GM21717 (cell line): Measurements from ENCODE around the gene ZBTB44.

Experiments
- ATAC-seq: cut with Tn5 transposase; IDR thresholded peaks from one replicate; pipeline ENCODE4 v1.9.1; 2021; ENCODE audit warnings: mild to moderate bottlenecking, moderate library complexity; ENCODE audit not compliant: unreplicated experiment

Gene ZBTB44

DNA sequence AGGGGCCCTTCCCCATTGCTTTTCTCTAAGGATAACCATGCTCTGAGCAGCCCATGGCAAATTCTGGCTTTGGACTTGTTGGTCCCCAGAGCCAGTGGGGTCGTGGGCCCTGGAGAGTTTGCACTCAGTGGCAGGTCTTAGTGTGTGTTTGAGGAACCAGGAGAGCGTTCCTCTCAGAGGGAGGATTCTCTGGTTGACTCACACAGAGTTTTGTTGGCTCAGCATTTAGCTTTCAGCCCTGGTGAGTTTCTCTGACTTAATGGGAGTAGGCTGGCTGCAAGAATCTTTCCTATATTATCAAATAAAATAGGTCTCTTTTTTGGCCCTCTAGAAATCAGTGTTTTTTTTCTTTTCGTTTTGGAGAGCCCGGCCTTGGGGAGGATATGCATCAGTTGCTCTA is 134.2 kb downstream of the ZBTB44 start:
- no peak for ATAC-seq

DNA sequence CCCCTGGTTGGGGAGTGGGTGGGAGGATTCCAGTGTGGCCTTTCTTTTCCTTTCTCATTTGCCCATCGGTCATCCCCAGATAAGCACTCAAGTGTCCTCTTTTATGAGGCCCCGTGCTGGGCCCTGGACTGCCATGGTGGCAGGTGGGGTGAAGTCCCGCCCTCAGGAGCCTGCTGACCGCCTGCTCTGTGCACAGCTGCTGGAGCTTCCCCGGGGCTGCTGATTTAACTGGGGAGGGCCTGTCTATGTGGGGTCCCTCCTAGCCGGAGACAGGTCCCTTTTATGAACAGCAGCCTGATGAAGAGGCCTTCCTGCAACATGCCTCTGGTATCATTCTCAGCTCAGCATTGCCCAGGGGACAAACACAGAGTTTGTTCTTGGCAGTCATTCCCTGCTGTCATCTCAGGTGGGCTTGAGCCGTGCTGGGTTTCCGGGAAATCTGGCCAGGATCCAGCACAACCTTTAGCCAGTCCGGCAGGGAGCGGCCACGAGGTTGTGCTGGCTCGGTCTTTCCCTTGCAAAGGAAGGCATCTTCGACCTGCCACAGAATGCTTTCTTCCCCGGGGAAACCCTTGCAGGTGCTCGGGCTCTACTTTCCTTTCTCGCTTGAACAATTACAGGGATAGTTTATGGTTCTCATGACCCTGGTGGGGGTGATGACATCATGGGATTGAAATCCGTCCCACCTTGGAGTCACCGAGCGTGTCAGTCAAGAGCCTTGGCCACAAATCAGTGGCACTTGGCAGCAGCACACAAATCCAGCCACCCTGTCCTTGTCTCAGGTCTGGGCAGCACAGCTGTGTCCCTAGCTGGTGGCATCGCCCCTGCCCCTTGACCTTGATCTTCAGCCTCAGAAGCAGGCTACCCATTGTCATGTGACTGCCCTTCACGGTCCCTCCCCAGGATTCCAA is 135.1 kb downstream of the ZBTB44 start:
- no peak for ATAC-seq

DNA sequence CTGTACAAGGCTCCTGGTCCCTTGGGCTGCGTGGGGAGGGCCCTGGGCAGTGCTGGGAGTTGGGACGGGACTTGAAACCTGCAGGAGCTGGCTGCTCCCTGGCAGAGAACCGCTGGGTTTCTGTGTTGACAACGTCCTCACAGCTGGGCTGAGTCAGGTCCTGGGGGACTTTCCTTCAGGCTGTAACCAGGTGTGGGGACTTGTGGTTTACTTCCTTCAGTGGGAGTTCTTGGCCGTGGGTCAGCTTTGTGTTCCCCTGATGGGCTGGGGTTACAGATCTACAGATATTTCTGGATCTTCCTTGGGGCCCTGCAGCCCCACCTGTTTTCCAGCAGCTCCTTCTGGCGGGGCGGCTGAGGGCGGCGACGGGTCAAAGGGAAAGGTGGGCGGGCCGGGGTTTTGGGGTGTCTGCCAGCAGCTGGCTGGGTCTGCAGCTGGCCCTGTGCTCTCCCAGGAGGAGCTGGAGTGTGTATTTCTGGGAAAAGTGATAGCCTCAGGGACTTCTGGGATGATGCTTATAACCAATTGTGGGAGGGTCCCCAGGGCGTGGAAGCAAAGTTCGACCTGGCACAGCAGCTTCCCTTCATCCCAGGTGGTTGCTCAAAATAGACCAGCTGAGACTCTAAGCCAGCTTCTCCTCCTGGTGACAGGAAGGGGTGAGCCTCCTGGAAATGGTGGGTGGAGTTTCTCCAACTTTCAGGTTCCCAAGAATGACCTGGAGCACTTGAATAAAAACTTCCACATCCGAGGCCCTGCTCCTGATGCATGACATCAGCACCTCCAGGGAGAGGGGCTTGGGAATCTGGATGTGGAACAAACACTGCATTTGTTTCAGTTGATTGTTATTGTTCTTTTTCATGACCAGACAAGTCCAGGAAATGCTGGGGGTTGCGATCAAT is 136.0 kb downstream of the ZBTB44 start:
- ATAC-seq = no peak

DNA sequence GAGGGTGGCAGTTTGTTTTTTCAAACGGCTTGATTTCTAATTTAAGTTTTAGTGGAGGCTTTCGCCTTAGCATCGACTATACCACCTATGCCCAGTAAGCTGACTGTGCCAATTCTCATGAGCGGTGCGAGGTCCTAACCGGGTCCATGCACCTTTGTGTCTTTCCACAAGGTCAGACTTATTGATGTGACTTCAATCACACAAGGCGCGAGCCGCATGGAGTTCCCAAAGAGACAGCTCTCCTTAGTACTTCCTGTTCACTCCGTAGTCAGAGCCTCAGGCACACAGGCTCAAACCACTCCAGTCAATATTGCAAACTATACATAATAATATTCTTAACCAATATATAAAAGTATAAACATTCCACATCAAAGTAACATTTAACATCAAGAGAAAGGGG is 136.9 kb downstream of the ZBTB44 start:
- no peak for ATAC-seq
